ENCODE results near the gene CCR3.

CCR3 gene

DNA sequence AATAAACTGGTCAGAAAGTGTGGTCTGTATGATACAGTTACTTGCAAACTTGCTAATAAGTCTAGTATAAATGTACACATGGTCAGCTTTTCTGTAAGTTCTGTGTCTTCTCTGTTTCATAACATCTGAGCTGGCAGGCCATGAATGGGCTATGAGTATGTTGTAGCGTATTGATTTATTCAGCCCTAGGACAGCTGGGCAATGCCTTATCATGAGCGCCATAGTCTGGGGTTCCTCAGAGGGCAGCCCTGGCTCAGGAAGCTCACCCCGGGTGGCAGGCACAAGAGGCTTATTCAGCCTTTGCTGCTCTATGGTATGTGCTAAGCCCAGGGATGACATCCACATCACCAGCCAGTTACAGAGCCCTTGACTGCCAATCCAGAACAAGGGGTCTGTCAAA, 61.0 kb downstream of the CCR3 start:
- POLR2A ChIA-PET: no interaction called here
- no peak for DNase-seq (ENCODE audit: low read depth, low spot score)
- CTCF ChIA-PET: no interaction called here
- H3K4me3 ChIP-seq (ENCODE audit: low read depth, low read length): no peak overlapping the region
- TF ChIP-seq CTCF (IDR thresholded peaks at IDR 0.05; ENCODE audit: insufficient read depth, low read length, missing control alignments): no peak

DNA sequence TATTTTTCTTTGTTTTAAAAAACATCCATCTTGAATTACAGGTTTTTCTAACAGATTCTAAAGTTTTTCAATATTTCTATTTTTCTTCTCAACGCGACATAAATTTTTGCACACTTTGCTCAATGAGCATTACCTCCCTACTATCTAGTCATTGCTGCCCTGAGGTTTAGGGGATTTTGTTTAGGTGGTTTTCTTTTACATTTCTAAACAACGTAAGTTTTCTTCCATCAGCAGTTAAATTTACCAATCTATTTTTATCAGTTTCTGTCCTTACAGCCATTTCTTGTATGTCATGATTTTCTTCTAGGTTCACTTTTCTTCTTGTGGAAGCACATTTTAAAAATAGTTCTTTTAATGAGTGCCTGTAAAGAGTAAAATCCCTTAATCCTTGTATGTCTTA, 62.5 kb downstream of the CCR3 start:
- ChIA-PET CTCF (no interaction called here), POLR2A (no interaction called here)
- TF ChIP-seq CTCF (IDR thresholded peaks at IDR 0.05; ENCODE audit: insufficient read depth, low read length, missing control alignments): no peak
- no peak for DNase-seq (ENCODE audit: low read depth, low spot score)
- H3K4me3 ChIP-seq (ENCODE audit: low read depth, low read length): no peak overlapping the region

- no peak for DNase-seq (ENCODE audit: low read depth, low spot score)
- no peak overlapping the region for H3K4me3 ChIP-seq (ENCODE audit: low read depth, low read length)
- POLR2A ChIA-PET: no interaction called here
- no peak for TF ChIP-seq CTCF (IDR thresholded peaks at IDR 0.05; ENCODE audit: insufficient read depth, low read length, missing control alignments)
- CTCF ChIA-PET: no interaction called here
Observed at GRCh38 chr3:46312991-46313390, 70.7 kb downstream of the CCR3 start.

DNA sequence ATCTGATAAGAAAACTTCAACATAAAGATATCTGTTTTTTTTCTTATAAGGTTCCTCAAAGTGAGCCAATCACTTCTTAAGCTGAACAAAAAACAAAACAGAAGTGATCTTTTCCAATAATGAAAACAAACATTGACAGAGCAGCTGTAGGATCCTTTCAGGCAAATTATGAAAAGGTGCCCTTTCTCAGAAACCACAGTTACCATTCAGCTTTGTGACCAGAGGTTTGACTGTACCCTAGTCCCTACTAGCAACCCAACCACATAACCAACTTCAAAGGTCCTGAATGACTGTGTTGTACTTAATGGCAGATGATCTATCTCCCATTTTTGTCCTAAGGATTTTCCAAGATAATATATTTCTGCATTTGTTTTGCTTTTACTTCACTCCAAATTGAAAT, 72.3 kb downstream of the CCR3 start:
- H3K4me3 ChIP-seq (ENCODE audit: low read depth, low read length): no peak overlapping the region
- no peak for DNase-seq (ENCODE audit: low read depth, low spot score)
- CTCF ChIA-PET: no interaction called here
- no peak for TF ChIP-seq CTCF (IDR thresholded peaks at IDR 0.05; ENCODE audit: insufficient read depth, low read length, missing control alignments)
- POLR2A ChIA-PET: no interaction called here

DNA sequence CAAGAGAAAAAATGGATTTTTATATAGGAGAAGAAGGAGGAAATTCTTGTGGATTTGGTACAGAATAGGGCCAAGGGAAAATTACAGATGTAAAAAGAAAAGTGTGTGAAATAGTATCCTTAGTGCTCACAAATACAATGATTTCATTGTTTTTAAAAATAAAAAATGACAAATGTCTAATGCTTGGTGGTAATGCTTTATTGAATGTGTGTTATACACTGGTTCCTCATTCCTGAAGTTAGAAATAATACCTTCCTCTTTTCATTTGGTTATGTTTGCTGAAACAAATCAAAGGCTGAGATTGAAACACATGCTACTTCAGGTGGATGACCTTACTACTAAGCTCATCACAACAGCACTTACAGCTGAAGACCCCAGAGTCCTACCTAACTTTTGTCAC, 73.9 kb downstream of the CCR3 start:
- no peak for DNase-seq (ENCODE audit: low read depth, low spot score)
- ChIA-PET CTCF (no interaction called here), POLR2A (no interaction called here)
- no peak for TF ChIP-seq CTCF (IDR thresholded peaks at IDR 0.05; ENCODE audit: insufficient read depth, low read length, missing control alignments)
- H3K4me3 ChIP-seq (ENCODE audit: low read depth, low read length): no peak overlapping the region

Data from AG04449 (cell line).